ENCODE data around the gene ARPC5L. TPM values are rescaled to one million over a fixed set of nuclear protein-coding genes. Genes with fewer than 3 reads are reported as not detected.

The ARPC5L gene
- total and polyA plus RNA-seq, 2 of the 13 experiments (the other 11 are each of a cell fraction or from before 2014, with no cell fraction given): 29.9 to 33.8 TPM

DNA sequence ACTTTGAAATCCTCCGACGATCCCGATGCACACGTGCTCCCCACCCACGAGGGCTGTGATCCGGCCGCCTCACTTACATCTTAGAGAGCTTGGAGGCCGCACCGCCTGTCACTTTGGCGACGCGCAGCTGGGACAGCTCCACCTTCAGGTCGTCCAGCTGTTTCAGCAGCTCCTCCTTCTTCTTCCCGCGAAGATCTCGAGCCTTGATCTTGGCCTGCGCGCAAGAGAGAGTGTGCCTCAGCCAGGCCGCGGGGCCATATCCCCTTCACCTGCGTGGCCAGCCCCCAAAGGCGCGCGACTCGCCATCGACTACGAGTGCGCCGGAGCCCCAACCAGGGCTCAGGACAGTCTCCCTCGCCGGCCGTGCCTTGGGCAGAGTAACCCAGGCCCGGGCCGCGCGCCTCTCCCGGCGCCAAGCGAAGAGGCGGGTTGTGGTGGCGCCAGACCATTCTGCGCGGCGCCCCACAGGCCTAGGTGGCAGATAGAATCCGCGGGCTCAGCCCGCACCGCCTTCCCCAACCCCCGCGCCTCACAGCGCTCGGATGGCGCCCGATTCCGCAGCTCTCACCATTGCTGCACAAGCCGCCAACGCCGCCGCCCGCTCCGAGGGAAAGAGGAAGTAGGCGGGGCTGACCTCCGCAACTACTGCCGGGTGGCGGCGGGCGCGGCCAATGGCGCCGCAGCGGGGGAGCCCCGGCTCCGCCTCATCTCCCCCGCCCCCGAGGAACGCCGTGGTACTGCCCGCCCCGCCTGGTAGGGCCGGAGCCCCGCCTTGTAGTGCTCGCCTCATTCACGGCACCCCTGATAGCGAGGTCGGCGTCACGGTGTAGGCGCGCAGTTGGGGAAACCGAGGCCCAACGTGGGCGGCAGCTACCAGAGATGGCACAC is at the start of gene ARPC5L, which contains the start of gene RPL35 (continued):
- peak; percentile 96 for TF ChIP-seq EEA1 (CRISPR knock-in tag; IDR thresholded peaks at IDR 0.05; ENCODE audit: borderline replicate concordance)
- TF ChIP-seq ZNF558 (CRISPR knock-in tag; IDR thresholded peaks at IDR 0.05; ENCODE audit: borderline replicate concordance): peak; percentile 98; the same call in 1 of the 2 replicates
- peak; percentile 91; the same call in 1 of the 2 replicates for TF ChIP-seq WIZ (CRISPR knock-in tag; IDR thresholded peaks at IDR 0.05)
- no peak for TF ChIP-seq ZC3H4 (CRISPR knock-in tag; IDR thresholded peaks at IDR 0.05; ENCODE audit: borderline replicate concordance)
- TF ChIP-seq, protein P1, sequence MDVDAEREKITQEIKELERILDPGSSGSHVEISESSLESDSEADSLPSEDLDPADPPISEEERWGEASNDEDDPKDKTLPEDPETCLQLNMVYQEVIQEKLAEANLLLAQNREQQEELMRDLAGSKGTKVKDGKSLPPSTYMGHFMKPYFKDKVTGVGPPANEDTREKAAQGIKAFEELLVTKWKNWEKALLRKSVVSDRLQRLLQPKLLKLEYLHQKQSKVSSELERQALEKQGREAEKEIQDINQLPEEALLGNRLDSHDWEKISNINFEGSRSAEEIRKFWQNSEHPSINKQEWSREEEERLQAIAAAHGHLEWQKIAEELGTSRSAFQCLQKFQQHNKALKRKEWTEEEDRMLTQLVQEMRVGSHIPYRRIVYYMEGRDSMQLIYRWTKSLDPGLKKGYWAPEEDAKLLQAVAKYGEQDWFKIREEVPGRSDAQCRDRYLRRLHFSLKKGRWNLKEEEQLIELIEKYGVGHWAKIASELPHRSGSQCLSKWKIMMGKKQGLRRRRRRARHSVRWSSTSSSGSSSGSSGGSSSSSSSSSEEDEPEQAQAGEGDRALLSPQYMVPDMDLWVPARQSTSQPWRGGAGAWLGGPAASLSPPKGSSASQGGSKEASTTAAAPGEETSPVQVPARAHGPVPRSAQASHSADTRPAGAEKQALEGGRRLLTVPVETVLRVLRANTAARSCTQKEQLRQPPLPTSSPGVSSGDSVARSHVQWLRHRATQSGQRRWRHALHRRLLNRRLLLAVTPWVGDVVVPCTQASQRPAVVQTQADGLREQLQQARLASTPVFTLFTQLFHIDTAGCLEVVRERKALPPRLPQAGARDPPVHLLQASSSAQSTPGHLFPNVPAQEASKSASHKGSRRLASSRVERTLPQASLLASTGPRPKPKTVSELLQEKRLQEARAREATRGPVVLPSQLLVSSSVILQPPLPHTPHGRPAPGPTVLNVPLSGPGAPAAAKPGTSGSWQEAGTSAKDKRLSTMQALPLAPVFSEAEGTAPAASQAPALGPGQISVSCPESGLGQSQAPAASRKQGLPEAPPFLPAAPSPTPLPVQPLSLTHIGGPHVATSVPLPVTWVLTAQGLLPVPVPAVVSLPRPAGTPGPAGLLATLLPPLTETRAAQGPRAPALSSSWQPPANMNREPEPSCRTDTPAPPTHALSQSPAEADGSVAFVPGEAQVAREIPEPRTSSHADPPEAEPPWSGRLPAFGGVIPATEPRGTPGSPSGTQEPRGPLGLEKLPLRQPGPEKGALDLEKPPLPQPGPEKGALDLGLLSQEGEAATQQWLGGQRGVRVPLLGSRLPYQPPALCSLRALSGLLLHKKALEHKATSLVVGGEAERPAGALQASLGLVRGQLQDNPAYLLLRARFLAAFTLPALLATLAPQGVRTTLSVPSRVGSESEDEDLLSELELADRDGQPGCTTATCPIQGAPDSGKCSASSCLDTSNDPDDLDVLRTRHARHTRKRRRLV (CRISPR knock-in tag; IDR thresholded peaks at IDR 0.05): peak; percentile 41; the same call in 1 of the 2 replicates
- no peak for TF ChIP-seq ZNF761 (CRISPR knock-in tag; conservative IDR thresholded peaks at IDR 0.05)
- TF ChIP-seq, protein P2, sequence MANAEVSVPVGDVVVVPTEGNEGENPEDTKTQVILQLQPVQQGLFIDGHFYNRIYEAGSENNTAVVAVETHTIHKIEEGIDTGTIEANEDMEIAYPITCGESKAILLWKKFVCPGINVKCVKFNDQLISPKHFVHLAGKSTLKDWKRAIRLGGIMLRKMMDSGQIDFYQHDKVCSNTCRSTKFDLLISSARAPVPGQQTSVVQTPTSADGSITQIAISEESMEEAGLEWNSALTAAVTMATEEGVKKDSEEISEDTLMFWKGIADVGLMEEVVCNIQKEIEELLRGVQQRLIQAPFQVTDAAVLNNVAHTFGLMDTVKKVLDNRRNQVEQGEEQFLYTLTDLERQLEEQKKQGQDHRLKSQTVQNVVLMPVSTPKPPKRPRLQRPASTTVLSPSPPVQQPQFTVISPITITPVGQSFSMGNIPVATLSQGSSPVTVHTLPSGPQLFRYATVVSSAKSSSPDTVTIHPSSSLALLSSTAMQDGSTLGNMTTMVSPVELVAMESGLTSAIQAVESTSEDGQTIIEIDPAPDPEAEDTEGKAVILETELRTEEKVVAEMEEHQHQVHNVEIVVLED (CRISPR knock-in tag; IDR thresholded peaks at IDR 0.05; ENCODE audit: borderline replicate concordance): peak; percentile 85
- TF ChIP-seq, protein P3, sequence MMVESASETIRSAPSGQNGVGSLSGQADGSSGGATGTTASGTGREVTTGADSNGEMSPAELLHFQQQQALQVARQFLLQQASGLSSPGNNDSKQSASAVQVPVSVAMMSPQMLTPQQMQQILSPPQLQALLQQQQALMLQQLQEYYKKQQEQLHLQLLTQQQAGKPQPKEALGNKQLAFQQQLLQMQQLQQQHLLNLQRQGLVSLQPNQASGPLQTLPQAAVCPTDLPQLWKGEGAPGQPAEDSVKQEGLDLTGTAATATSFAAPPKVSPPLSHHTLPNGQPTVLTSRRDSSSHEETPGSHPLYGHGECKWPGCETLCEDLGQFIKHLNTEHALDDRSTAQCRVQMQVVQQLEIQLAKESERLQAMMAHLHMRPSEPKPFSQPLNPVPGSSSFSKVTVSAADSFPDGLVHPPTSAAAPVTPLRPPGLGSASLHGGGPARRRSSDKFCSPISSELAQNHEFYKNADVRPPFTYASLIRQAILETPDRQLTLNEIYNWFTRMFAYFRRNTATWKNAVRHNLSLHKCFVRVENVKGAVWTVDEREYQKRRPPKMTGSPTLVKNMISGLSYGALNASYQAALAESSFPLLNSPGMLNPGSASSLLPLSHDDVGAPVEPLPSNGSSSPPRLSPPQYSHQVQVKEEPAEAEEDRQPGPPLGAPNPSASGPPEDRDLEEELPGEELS (CRISPR knock-in tag; IDR thresholded peaks at IDR 0.05): 0 out of 2 replicates have a peak, but pooled peaks have one; percentile 27
- TF ChIP-seq RCOR2 (CRISPR knock-in tag; IDR thresholded peaks at IDR 0.05): no peak
- TF ChIP-seq RNF2 (conservative IDR thresholded peaks at IDR 0.05; ENCODE audit: low read depth): no peak; the same call in 1 of the 2 replicates
